GF-D8 (cell line): Measurements from ENCODE around the gene ADARB1.
A peak's percentile ranks its signal among the peaks of the same experiment; 100 is the strongest.

Experiments used
- DNase-seq: peaks from one replicate; lab custom pipeline; 2025; lab: John Stamatoyannopoulos, UW

The ADARB1 gene

DNA sequence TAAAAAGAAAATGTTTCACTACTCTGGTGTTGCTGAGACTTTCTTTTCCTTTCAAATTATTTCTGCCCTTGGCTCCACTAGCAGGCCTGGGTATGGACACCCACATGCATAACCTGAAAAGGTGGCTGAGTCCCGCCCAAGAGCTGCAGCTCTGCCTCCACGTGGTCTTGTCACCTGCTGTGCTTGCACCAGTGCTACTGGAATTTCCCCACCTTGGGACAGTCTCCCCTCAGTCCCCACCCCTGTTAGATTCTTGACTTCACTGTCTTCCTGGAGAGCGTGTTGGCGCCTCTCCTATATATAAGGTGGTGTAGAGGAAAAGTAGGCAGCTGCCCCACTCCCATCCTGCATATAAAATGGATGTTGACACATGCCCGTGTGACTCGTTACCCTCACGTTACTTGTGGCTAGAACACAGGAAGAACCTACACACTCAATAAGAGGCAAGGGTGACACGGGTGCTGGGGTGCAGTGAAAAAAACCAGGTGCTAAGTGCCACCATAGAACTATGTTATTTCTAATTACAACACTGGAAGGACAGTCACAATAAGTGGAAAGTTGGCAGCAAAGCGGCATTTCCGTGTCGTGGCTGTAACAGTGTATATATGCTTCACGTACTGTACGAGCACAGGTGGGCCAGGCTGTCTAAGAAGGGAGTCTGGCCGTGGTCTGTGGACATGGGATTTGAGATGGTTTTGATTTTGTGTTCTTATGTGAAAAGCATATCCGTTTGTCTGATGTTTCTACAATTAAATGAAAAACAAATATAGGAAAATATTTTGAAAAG is 152.4 kb downstream of the ADARB1 start:
- no peak for DNase-seq

DNA sequence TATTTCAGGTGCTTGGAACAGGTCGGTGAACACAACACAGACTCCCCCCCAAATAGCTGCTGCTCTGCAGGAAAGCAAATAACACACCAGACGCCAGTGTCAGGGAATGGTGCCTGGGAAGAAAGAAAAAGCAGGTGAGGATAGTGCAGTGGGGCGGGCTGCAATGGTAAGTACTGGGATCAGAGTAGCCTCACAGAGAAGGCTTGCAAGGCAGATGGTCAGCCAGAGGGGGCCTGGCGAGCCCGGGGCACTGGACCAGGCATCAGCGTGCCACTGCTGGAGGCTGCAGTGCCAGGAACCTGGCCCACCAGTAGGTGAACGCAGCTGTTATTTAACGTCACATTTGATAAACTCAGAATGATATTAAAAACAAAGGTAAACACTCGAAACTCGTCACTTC is 153.4 kb downstream of the ADARB1 start:
- no peak for DNase-seq

DNA sequence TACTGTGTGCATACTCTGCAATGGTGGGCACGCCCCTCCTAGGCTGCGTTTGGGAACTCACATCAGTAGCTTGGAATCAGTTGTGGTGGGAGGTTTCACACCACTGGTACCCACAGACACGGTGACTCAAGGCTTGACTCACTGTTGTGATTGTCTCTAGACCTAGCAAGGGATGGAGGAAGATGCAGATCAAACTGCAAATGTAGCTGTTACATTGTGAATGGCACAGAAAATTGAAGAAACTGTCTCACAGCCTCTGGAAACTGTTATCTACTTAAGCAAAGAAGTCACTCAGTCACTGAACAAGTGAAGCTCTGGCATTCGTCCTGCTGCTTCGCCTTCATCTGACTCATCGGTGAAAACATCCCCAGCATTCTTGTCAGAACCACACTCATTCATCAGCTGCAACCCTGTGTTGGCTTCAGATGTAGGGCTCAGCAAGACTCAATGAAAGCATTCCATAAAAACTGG is 153.8 kb downstream of the ADARB1 start:
- no peak for DNase-seq

DNA sequence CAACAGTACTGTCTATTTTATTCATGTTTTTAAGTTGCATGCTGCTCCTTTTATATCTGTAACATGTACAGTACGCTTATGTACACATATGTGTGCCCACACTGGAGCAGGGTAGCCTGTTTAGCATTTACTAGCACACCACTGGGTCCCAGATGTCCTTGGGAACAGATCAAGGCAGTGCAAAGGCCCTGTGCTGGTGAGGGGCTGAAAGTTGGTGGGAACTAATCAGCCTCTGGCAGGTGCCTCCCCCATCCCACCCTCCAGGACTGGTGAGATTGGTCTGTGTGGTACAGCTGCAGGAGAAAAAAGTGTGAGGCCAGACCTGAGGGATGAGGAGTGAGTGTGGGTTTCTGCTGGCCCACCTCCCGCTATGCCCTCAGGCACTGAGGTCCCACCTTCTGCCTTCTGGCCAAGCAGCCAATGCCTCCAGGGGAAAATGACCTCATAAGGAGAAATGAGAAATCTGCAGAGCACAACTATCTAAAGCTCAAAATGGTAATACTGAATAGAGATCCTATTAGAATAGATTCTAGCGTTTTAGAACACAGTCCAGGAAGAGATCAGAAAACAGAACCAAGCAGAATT is 154.4 kb downstream of the ADARB1 start:
- DNase-seq, result no peak

DNA sequence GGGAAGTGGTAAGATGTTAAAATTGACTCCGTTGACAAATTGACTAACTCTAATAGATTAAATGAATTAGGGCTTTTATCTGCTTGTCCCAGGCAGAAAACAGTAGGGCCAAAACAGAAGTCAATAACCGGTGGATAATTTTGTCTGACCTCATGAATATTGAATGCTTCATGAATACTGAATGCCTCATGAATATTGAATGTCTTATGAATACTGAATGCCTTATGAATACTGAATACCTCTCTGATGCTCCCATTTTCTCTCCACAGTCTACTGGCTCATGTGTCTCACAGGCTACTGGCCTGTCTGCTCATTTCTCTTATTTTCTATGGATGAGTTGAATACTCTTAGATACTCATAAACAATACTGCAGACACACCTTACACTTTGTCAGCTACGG is 157.3 kb downstream of the ADARB1 start:
- DNase-seq, result no peak

DNA sequence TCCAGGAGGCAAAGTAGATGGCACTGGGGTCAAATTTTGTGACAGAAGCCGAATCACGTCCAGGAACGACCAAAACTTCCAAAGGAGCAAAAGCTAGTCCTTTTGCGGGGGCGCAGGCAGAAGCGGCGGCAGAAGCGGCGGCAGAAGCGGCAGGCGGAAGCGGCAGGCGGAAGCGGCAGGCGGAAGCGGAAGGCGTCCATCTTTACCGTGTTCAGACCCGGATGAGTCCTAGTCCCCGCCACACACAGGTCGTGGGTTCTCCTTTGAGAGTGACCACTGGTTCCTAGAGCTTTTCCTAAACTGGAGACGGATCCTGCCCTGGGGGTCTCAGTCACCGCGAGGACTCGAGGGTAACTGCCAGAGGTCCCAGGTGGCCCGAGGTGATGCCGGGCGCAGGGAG is 159.7 kb downstream of the ADARB1 start:
- no peak for DNase-seq

DNA sequence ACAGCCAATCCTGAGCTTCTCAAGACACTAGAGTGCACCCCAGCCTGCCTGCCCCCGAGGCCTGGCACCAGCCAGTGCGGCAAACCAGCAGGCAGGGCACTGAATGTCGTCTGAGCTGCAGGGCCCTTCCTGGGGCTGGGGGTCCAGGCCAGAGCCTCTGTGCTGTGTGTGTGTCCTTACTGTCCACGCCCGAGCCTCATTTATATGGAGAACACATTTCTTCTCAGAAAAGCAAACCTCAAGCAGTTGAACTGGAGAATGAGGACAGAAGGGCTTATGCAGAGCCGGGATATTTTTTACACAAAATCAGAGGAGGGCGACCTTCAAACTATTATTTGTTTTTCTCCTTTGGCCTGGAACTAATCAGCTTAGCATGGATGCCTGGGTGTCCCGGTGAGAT is 160.6 kb downstream of the ADARB1 start:
- no peak for DNase-seq

DNA sequence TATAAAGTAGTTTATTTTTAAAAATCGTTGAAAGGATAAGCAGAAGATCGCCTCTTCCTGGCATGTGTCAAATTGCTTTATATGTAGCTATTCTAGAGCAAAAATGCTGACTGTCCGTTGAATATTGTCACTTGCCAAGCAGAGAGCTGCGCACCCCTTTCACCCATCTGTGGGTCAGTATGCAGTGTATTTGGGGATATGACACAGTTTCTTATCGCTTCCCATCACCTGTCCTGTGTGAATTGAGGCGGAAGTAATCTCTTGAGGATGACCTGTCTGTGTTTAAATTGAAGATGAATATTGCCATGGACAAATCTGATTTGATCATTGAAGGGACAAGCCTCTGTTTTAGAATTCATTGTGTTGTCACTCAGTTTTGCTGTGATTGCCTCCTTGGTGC is 161.1 kb downstream of the ADARB1 start:
- DNase-seq, result no peak

DNA sequence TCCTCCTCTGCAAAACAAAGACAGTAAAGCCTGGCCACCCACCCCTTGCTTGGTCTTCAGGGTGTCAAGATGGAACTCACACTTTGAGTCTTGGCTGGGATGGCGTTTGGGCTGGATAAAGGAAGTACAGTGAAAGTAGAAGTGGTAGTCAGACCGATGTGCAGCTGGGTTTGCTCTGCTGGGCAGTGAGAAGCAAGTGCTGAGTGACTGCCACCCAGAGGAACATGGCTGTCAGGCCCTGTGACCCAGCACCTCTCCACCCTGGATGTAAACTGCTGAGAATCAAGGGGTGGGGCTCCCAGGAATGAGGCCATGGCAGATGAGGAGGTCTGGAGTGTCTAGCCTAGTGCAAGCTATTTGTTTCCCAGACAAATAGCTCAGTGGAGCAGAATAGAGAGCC is 162.1 kb downstream of the ADARB1 start:
- peak; percentile 33 for DNase-seq

DNA sequence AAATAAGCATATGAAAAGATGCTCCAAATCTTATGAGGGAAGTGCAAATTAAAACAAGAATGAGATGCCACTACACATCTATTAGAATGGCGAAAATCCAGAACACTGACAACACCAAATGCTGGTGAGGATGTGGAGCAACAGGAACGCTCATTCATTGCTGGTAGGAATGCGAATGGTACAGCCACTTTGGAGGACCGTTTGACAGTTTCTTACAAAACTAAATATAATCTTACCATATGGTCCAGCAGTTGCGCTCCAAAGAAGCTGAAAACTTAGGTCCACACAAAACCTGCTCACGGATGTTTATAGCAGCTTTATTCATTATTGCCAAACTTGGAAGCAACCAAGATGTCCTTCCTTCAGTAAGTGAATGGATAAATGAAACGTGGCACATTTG is 163.0 kb downstream of the ADARB1 start:
- DNase-seq, result no peak

DNA sequence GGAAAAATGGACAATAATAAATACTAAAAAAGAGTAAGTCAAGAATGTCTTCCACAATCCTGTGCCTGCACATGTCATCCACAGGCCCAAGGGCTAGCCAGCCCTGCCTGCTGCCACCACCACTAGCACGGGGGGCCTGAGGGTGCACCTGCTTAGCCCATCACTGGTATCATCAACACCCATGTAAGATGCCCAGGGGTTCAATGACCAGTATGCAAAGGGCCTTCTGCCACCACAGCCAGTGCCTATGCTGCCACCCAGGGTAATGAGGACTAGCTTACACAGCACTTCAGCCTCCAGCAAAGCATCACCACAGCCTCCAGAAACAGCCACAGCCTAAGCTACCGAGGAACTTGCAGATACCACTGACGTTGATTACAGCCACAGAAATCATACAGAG is 167.0 kb downstream of the ADARB1 start:
- no peak for DNase-seq

DNA sequence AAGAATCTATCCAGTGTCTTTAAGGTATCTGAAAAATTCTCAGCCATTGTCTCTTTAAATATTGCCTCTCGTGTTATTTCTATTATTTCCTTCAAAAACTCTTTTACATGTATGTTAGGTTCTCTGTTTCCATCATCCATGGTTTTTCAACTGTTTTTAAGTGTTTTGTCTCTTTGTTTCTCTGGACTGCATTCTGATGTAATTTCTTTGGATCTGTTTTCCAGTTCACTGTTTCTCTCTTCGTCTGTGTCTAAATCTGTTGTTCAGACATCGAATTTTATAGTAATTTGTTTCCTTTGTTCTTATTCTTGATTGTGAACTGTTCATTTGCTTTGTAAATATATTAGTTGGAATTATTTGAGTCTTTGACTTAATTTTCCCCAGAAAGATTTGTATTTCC is 169.2 kb downstream of the ADARB1 start:
- DNase-seq, result no peak

DNA sequence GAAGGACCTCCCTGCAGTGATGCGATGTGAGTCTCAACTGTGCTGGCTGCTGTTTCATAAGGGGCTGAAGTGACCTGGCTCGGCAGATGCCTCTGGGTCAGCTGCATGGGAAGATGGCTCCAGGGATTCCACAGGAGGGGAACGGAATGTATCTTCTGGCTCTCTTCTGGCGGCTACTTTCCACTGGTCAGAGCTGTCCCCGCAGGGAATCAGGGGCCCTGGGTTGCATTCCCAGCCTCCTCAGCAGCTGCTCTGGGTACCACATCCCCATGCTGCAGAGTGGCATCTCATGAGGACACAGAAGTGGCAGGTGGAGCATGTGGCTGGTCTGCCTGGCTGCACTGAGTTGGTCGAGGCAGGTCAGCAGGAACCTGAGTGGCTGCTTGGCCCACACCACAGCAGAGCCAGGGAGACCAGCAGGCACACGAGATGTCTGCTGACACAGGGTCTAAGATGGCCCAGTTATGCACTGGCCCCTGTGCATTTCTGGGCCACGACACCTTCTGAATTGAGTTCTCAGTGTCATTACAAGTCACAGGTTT is 170.5 kb downstream of the ADARB1 start:
- DNase-seq, result no peak

DNA sequence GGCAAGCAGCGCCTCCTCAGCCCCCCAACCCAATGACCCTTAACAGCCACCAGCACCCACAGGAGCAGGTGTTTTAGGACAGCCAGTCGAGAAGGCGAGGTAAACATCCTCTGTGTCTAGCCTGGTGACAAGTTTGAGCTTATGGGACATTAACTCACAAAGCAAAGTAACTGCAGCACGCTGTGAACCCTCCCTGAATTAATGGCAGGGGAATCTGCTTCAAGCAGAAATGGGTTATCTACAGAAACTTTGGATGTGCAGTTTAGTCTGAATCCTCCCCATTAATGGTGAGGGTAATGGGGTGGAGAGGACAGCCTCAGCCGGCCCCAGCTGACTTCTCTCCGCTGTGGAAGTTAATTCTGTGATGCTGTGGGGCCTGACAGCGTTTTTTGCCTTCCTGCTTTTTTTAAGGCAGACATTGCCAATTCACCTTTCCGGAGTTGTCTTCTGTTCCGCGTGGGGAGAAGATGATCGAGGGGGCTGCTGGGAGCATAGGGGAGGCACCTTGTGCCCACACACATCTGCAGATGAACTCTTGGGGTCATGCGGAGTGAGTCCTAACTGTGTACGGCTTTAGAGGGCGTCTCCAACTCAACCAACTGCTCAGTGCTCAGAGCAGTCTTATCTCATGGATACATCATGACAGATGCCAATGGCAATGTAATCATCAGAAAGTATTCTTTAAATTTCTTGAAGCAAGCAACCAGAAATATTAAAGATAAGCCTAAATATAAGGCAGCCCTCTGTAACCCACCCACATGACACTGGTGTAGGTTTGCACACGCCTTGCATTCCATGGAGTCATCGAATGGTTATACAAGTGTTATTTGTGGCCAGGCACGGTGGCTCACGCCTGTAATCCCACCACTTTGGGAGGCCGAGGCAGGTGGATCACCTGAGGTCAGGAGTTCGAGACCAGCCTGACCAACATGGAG is 172.3 kb downstream of the ADARB1 start:
- no peak for DNase-seq

DNA sequence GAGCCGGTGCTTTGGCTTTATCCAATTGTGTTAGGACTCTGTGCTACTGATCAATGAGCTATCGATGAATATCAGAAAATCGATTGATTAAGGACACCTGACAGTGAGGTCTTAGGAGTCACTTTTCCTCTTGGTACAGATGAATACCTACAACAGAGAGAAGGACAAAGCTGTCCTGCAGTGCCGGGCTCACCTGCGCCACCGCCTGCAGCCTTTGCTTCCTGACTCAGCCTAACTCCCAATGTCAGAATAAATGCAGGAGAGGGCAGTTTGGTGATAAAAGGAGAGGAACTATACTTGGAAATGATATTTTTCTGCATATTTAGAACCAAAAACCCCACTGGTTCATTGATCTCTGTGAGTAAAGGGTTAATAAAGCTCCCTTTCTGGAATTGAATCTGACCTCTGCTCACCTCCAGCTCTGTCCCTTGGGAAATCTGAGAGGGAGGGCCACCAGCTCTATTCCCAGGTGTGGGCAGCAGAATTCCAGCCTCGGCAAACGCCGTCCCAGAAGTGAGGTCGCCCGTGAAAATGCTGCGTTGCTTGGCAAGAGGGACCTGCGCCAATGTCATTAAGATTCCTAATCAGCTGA is 174.0 kb downstream of the ADARB1 start:
- DNase-seq, result no peak

DNA sequence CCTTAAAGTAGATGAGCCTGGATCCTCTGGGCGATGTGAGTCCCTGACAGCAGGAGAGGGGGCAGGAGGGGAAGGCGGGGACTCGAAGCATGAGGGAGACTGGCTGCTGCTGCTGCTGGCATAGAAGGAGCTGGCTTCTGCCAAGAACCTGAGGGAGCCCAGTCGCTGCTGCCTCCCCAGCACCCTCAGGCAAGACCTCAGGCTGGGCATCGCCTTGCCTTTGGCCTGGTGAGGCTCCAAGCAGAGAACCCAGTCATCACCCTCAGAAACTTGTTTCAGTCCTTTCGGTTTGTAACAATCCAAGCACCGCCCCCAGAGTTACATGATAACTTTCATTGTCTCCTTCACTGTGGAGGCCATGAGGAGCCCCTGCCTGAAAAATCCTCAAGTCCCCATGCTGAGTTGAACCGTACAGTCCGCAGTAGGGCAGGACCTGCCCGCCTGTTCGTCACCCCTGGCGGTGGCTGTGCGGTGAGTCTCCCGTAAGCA is 174.6 kb downstream of the ADARB1 start:
- DNase-seq, result no peak

DNA sequence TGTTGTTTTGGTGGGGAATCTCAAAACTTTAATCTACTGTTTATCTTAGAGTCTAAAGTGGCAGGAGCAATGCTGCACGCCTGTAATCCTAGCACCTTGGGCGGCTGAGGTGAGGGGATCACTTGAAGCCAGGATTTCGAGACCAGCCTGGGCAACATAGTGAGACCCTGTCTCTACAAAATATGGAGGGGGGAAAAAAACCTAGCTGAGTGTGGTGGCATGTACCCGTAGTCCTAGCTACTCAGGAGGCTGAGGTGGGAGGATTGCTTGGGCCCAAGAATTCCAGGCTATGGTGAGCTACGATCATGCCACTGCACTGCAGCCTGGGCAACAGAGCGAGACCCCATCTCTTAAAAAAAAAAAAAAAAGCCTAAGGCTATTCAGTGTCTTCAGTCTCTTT is 175.2 kb downstream of the ADARB1 start:
- DNase-seq, result no peak

DNA sequence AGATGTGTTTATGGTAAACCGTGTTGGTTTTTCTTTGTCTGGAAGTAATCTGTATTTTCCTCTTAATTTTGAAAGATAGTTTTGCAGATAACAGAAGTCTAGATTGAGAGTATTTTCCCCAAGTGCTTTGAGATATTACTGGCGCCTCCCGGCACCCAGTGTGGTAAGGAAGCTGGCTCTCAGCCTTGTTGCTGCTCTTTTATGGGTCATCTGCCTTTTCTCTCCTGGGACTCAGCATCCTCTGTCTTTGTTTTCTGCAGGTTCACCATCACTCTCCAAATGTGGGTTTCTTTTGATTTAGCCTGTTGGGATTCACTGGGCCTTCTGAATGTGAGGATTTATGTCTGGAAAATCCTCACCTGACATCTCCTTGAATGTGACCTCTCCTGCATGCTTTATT is 175.9 kb downstream of the ADARB1 start:
- DNase-seq, result no peak

DNA sequence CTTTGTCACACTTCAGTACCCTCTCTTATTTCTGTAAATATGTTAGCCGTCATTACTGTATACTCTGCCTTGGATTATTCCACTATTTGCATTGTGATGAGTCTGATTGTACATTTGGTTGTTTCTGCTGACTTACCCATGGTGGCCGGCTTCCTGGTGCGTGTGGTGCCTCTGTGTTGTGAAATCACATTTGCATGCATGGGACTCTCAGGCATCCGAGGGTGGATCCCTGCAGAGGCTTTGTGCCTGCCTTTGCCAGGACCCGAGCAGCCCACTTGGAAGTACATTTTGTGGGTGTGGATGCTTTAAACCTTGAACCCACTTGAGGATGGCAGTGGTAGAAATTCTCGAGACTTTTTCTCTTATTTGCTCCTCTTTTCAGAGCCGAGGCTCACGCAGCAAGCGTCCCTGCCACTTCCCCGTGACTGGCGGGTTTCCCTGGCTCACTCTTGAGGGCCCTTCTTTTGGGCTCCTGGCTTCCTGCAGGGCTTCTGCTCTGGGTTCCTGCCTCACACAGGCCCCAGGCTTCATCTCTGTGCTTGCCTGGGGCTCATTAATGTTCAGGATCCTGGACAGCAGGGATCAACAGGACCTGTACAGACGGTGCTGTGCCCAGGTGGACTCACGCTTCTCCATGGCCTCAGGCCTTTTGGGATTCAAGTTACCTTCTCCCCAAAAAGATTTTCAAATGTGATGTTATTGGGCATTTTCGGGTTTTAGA is 176.7 kb downstream of the ADARB1 start:
- DNase-seq, result no peak

DNA sequence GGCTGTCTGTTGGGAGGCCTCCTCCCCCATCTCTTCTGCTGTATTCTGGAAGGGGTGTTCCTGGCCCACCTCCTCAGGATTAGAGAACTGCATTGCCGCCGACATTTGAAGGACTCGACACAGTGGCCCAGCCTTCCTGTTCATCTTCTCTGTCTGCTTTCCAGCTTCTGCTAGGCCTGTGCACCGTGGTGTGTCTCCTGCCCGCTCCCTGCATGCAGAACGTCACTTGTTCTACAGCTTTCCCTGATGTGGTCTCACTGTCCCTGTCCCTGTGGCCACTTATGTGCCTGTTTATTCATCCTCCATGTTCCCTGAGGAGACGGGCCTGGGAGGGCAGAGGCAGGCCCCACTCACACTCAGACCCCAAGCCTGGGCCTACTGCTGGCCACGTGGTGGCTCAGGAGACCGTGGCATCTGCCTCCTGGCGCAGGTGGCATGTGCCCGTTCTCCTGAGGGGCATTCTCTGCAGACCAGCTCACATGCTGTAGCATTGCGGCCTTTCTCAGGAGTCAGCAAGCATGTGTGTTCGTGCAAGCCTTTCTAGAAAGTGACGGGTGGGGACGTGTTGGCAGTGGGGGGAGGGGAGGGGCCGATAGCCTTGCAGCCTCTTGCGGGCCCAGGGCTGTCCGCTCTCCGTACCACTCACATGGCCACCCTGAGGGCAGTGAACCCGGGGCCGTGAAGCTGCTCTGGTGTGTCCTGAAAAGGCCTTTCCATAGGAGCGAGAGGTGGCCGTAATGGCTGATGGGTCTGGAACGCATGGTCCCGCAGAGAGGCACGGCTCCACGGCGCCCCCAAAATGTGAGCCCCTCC is 177.5 kb downstream of the ADARB1 start:
- no peak for DNase-seq
